Left ventricle myocardium inferior (tissue), 1 donor: ENCODE measurements around the gene ACYP1. TPM values are rescaled to one million over a fixed set of nuclear protein-coding genes. Genes with fewer than 3 reads are reported as not detected.
A peak's percentile ranks its signal among the peaks of the same experiment; 100 is the strongest.

Experiments
- DNase-seq: peaks from one replicate; pipeline ENCODE4 v3.0.0-alpha.2; 2020
- H3K27ac ChIP-seq: fragments of 200-600 bp; replicated peaks from 2 replicates; pipeline ENCODE4 v1.8.0; 2021
- H3K27me3 ChIP-seq: fragments of 200-600 bp; 2 replicates; pipeline ENCODE4 v1.8.0; 2021; ENCODE audit warnings: low read depth
- H3K36me3 ChIP-seq: fragments of 200-600 bp; 2 replicates; pipeline ENCODE4 v1.8.0; 2021
- H3K4me1 ChIP-seq: fragments of 200-600 bp; 2 replicates; pipeline ENCODE4 v1.8.0; 2021
- H3K4me3 ChIP-seq: fragments of 200-600 bp; 2 replicates; pipeline ENCODE4 v1.8.0; 2021; ENCODE audit warnings: mild to moderate bottlenecking, moderate library complexity
- H3K9me3 ChIP-seq: fragments of 200-600 bp; replicated peaks from 2 replicates; pipeline ENCODE4 v1.8.0; 2021
- intact Hi-C: fragments of 100-400 bp; cut with micrococcal nuclease; formaldehyde crosslinking; loops from one replicate; pipeline ENCODE4 v1.11.0; 2022
- total RNA-seq: library from RNA; stranded (reverse); fragmentation: NEBNext Ultra II Directional; extraction: Animal tissue kit (Norgen Biotek cat#: 25700); gene quantifications from one replicate; pipeline ENCODE4 v1.2.1, GENCODE V29; 2021
- TF ChIP-seq, protein P1 (sequence below): fragments of 200-600 bp; IDR thresholded peaks from 2 replicates; pipeline ENCODE4 v1.8.0; 2021; ENCODE audit warnings: antibody characterized with exemption, mild to moderate bottlenecking, borderline replicate concordance
- donor health status: DM: no; HTN: yes; CAD: no; lungs with severe emphysema.

The ACYP1 gene
- total RNA-seq, 1 donor from 2014 or later, result 14.0 TPM

DNA sequence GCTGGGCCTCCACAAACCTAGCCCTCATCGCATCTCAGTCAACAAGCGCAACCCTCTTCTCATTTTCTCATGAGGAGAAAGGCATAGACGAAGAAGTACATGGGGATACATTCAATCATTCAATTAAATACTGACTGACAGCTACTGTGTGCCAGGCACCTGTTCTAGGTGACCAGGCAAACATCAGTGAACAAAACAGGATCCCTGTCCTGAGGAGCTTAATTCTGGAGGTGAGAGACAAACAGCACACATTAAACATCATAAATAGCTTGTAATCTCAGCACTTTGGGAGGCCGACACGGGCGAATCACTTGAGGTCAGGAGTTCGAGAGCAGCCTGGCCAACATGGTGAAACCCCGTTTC, 362 bp upstream of the ACYP1 start:
- peaks cover 48% of the 10 kb centered on the region for H3K4me1 ChIP-seq
- peaks cover 6% of the 10 kb centered on the region for H3K9me3 ChIP-seq
- TF ChIP-seq, protein P1, sequence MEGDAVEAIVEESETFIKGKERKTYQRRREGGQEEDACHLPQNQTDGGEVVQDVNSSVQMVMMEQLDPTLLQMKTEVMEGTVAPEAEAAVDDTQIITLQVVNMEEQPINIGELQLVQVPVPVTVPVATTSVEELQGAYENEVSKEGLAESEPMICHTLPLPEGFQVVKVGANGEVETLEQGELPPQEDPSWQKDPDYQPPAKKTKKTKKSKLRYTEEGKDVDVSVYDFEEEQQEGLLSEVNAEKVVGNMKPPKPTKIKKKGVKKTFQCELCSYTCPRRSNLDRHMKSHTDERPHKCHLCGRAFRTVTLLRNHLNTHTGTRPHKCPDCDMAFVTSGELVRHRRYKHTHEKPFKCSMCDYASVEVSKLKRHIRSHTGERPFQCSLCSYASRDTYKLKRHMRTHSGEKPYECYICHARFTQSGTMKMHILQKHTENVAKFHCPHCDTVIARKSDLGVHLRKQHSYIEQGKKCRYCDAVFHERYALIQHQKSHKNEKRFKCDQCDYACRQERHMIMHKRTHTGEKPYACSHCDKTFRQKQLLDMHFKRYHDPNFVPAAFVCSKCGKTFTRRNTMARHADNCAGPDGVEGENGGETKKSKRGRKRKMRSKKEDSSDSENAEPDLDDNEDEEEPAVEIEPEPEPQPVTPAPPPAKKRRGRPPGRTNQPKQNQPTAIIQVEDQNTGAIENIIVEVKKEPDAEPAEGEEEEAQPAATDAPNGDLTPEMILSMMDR, result no peak
- H3K27me3 ChIP-seq, result no peaks in the 10 kb centered on the region
- no peaks in the 10 kb centered on the region for H3K36me3 ChIP-seq
- peak overlapping the region; percentile 81 for H3K27ac ChIP-seq
- H3K4me3 ChIP-seq, result peak overlapping the region; percentile 91
- DNase-seq, result no peak
- intact Hi-C loops, result loop anchor here (10.0 kb wide), 1 partner anchor 119 kb away; no protein-coding TSS in a partner anchor

DNA sequence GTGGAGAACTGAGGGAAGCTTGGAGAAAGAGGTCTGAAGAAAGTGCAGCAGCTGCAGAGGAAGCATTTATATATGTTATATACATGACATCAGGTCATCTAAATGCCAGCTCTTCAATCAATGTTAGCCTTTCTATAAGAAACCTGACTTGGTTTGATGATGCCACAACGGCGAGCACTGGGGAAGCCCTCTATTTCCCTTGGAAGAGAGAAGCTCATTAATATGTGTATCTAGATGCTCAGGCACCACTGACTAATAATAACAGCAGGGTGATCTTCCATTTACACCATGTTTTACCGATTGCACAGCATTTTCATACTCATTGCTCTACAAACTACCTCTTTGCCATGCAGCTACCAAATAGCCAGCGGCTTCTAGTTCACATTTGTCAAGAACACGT, 811 bp downstream of the ACYP1 start:
- Histone ChIP-seq H3K27ac (peak overlapping the region; percentile 81), H3K36me3 (no peaks in the 10 kb centered on the region), H3K4me1 (peaks cover 36% of the 10 kb centered on the region), H3K27me3 (no peaks in the 10 kb centered on the region), H3K4me3 (peak overlapping the region; percentile 91), H3K9me3 (peaks cover 6% of the 10 kb centered on the region)
- DNase-seq, result no peak
- intact Hi-C loops, result loop anchor here (10.0 kb wide), 1 partner anchor 118 kb away; no protein-coding TSS in a partner anchor
- TF ChIP-seq, protein P1, result no peak

DNA sequence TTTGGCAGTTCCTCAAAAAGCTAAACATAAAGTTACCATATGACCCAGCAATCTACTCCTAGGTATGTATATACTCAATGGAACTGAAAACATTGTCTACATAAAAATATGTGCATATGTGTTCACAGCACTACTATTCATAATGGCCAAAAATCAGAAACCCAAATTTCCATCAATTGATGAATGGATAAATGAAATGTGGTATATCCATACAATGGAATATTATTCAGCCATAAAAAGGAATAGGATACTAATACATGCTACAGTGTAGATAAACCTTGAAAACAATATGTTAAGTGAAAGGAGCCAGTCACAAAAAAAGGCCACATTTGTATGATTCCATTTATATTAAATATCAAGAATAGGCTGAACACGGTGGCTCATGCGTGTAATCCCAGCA, 3.4 kb downstream of the ACYP1 start:
- intact Hi-C loops, result loop anchor here (10.0 kb wide), 1 partner anchor 116 kb away; no protein-coding TSS in a partner anchor
- TF ChIP-seq, protein P1, result no peak

GRCh38 chr14:75059642-75060041, 4.2 kb downstream of the ACYP1 start:
- H3K27ac ChIP-seq, result no peak overlapping the region

More for the DNA sequence above, 3.4 kb downstream of the ACYP1 start:
- DNase-seq, result no peak
- H3K27ac ChIP-seq, result no peak overlapping the region
- H3K9me3 ChIP-seq, result peaks cover 6% of the 10 kb centered on the region
- H3K36me3 ChIP-seq, result no peaks in the 10 kb centered on the region
- H3K27me3 ChIP-seq, result no peaks in the 10 kb centered on the region
- peaks cover 22% of the 10 kb centered on the region for H3K4me1 ChIP-seq
- no peak overlapping the region for H3K4me3 ChIP-seq

DNA sequence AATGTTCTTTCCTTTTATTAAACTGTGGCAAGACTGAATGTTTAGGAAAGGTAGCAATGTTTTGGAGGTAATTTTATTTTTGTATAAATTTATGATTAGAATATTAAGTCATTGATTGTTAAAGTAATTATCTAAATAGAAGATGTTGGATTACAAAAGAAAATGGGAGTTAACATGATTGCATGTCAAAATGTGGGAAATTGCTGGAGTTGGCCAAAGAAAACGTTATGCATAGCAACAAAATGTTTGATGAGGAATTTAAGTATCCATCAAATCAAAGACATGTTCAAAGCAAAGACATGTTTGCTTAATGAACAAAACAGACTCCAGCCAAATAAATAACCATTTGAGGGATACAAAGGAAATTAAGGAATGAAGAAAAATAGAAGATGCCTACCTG, 9.4 kb downstream of the ACYP1 start:
- no peak for DNase-seq
- H3K36me3 ChIP-seq, result no peaks in the 10 kb centered on the region
- no peak overlapping the region for H3K27ac ChIP-seq
- H3K4me3 ChIP-seq, result no peak overlapping the region
- H3K4me1 ChIP-seq, result peaks cover 17% of the 10 kb centered on the region
- TF ChIP-seq, protein P1, result no peak
- no peaks in the 10 kb centered on the region for H3K27me3 ChIP-seq
- intact Hi-C loops, result no loop called here
- H3K9me3 ChIP-seq, result no peaks in the 10 kb centered on the region

More at GRCh38 chr14:75059642-75060041, 4.2 kb downstream of the ACYP1 start:
- Histone ChIP-seq H3K9me3 (peaks cover 6% of the 10 kb centered on the region), H3K36me3 (no peaks in the 10 kb centered on the region), H3K4me1 (peaks cover 17% of the 10 kb centered on the region), H3K27me3 (no peaks in the 10 kb centered on the region), H3K4me3 (no peak overlapping the region)
- intact Hi-C loops, result loop anchor here (10.0 kb wide), 1 partner anchor 115 kb away; no protein-coding TSS in a partner anchor
- no peak for DNase-seq
- TF ChIP-seq, protein P1, result no peak
